GM18526 (cell line): ENCODE results near the gene DMXL1.
A peak's percentile ranks its signal among the peaks of the same experiment; 100 is the strongest.

Experiments used
- POLR2A ChIP-seq: IDR thresholded peaks from 3 replicates; pipeline ENCODE4 v1.6.1; 2011; ENCODE audit not compliant: insufficient read length; ENCODE audit errors: extremely low read depth

The DMXL1 gene

GRCh38 chr5:119049824-119050449 is 20.9 kb upstream of the DMXL1 start:
- TF ChIP-seq POLR2A = no peak

GRCh38 chr5:119054101-119054500 is 16.8 kb upstream of the DMXL1 start:
- no peak for TF ChIP-seq POLR2A

GRCh38 chr5:119055294-119055693 is 15.6 kb upstream of the DMXL1 start:
- TF ChIP-seq POLR2A = no peak

- TF ChIP-seq POLR2A = no peak
Observed at GRCh38 chr5:119058979-119059529, 11.8 kb upstream of the DMXL1 start.

- TF ChIP-seq POLR2A = no peak
Observed at GRCh38 chr5:119059740-119060255, 11.1 kb upstream of the DMXL1 start.

GRCh38 chr5:119063579-119064379 is 7.1 kb upstream of the DMXL1 start:
- no peak for TF ChIP-seq POLR2A

- TF ChIP-seq POLR2A = no peak
Observed at GRCh38 chr5:119067450-119067849, 3.4 kb upstream of the DMXL1 start.

GRCh38 chr5:119070578-119070827 is 384 bp upstream of the DMXL1 start:
- TF ChIP-seq POLR2A = peak; percentile 19

- TF ChIP-seq POLR2A = no peak
Observed at GRCh38 chr5:119071561-119071995, 691 bp downstream of the DMXL1 start.

GRCh38 chr5:119072496-119072895 is 1.6 kb downstream of the DMXL1 start:
- TF ChIP-seq POLR2A = no peak

GRCh38 chr5:119074419-119074818 is 3.5 kb downstream of the DMXL1 start:
- no peak for TF ChIP-seq POLR2A

- TF ChIP-seq POLR2A = no peak
Observed at GRCh38 chr5:119076080-119076479, 5.2 kb downstream of the DMXL1 start.

GRCh38 chr5:119077444-119077843 is 6.6 kb downstream of the DMXL1 start:
- TF ChIP-seq POLR2A = no peak

GRCh38 chr5:119078071-119078846 is 7.4 kb downstream of the DMXL1 start:
- TF ChIP-seq POLR2A = no peak

GRCh38 chr5:119078861-119079260 is 8.0 kb downstream of the DMXL1 start:
- no peak for TF ChIP-seq POLR2A
